Astrocyte of the hippocampus (primary cell): ENCODE results near the gene PNMT.
"Not testable (repeated sequence)": the region's sequence is repeated elsewhere in the genome, so short reads cannot be mapped to it uniquely, and the experiment has no call there.

ENCODE experiments used
- DNase-seq: peaks from one replicate; pipeline ENCODE4 v3.0.0; 2011; ENCODE audit warnings: low read depth, low spot score

The PNMT gene

DNA sequence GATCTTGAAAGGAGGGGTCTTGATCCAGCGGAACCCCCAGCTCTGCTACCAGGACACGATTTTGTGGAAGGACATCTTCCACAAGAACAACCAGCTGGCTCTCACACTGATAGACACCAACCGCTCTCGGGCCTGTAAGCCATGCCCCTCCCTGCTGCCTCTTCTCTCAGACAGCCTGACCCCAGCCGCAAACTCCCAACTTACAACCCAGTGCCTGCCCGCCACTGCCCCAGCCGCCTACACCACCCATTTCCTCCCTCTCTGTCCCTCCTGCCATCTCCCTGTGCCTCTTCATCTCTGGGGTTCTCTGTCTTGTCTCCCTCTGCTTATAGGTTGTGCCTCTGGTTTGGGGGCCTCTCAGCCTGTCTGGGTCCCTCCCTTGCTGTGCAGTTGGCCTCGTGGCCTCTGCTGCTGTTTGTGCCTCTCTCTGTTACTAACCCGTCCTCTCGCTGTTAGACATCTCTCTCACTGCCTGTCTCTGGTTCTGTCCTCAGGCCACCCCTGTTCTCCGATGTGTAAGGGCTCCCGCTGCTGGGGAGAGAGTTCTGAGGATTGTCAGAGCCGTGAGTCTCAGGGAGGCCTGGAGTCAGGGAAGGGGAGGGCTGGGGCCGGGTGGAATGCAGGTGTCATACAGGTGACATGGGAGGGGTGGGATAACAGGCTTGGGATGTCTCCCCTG, 41.2 kb downstream of the PNMT start:
- no peak for DNase-seq

DNA sequence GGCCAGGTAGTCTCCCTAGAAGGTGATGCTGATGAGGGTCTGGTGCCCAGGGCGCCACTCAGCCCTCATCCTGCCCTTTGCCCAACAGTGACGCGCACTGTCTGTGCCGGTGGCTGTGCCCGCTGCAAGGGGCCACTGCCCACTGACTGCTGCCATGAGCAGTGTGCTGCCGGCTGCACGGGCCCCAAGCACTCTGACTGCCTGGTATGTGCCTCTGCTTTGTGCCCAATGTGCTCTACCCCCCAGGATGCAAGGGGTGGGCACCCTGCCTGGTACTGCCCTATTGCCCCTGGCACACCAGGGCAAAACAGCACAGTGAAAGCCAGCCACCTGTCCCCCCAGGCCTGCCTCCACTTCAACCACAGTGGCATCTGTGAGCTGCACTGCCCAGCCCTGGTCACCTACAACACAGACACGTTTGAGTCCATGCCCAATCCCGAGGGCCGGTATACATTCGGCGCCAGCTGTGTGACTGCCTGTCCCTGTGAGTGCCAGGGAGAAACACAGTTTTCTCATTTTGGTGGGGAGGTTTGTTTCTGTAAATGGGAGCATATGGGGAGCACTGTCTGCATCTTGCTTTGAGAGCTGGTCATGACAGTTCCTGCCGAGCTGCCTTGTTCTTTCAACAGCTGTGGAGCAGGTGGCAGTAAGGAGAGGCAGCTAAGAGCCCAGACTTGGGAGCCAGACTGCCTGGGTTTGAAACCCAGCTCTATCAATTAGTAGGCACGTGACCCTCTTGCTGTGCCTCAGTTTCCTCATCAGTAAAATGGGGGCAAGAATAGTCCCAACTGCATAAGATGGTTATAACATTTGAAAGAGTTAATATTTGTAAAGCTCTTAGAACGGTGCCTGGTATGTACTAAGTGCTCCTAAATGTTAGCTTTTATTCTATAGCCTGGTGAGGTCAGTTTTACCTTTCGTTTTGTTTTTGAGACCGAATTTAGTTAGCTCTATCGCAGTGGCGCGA, 42.0 kb downstream of the PNMT start:
- no peak for DNase-seq

DNA sequence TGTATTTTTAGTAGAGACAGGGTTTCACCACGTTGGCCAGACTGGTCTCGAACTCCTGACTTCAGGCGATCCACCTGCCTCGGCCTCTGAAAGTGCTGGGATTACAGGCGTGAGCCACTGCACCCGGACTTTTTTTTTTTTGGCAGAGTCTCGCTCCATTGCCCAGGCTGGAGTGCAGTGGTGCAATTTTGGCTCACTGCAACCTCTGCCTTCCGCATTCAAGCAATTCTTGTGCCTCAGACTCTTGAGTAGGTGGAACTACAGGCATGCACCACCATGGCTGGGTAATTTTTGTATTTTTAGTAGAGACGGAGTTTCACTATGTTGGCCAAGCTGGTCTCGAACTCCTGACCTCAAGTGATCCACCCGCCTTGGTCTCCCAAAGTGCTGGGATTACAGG, 42.8 kb downstream of the PNMT start:
- DNase-seq, result not testable (repeated sequence)

DNA sequence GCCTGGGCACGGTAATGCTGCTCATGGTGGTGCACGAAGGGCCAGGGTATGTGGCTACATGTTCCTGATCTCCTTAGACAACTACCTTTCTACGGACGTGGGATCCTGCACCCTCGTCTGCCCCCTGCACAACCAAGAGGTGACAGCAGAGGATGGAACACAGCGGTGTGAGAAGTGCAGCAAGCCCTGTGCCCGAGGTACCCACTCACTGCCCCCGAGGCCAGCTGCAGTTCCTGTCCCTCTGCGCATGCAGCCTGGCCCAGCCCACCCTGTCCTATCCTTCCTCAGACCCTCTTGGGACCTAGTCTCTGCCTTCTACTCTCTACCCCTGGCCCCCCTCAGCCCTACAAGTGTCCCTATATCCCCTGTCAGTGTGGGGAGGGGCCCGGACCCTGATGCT, 43.6 kb downstream of the PNMT start:
- no peak for DNase-seq

DNA sequence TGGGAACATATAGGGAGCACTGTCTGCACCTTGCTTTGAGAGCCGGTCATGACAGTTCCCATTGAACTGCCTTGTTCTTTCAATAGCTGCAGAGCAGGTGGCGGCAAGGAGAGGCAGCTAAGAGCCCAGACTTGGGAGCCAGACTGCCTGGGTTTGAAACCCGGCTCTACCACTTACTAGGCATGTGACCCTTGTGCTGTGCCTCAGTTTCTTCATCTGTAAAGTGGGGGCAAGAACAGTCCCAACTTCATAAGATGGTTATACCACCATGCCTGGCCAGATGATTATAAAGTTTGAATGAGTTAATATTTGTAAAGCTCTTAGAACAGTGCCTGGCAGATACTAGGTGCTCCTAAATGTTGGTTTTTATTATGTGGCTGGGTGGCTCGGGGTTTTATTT, 46.0 kb downstream of the PNMT start:
- DNase-seq, result no peak

DNA sequence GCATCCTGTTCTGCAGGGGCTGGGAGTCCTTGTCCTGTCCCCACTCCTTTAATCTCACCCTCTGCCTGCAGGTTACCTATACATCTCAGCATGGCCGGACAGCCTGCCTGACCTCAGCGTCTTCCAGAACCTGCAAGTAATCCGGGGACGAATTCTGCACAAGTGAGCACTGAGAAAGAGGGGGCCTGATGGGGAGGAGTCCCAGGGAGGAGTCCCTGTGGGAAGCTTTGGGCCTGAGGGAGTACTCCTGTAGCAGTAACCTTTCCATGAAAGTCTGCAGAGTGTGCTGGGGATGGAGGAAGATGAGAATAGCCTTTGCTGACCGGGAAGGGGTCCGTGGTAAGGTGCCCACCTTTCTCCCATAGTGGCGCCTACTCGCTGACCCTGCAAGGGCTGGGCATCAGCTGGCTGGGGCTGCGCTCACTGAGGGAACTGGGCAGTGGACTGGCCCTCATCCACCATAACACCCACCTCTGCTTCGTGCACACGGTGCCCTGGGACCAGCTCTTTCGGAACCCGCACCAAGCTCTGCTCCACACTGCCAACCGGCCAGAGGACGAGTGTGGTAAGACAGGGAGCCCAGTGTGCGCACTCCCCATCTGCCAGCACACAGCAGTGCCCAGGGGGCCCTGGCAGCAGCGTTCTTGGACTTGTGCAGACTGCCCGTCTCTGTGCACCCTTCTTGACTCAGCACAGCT, 47.3 kb downstream of the PNMT start:
- DNase-seq, result no peak

DNA sequence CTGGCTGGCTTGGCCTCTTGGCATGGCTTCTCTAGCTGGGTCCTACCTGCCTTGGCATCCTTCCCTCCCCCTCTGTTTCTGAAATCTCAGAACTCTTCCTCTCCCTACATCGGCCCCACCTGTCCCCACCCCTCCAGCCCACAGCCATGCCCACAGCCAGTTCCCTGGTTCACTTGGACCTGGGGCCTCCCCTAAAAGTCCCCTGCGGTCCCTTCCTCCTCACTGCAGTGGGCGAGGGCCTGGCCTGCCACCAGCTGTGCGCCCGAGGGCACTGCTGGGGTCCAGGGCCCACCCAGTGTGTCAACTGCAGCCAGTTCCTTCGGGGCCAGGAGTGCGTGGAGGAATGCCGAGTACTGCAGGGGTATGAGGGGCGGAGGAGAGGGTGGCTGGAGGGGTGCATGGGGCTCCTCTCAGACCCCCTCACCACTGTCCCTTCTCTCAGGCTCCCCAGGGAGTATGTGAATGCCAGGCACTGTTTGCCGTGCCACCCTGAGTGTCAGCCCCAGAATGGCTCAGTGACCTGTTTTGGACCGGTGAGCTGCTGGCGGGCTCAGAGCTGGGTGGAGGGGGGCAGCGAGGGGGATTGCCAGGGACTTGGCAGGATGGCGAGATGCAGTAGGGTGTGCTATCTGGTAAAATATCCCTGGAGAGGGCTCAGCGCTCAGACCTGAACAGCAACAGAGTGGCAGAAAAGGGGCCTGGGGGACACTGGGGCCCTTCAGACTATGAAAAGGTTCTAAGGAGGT, 48.0 kb downstream of the PNMT start:
- no peak for DNase-seq

DNA sequence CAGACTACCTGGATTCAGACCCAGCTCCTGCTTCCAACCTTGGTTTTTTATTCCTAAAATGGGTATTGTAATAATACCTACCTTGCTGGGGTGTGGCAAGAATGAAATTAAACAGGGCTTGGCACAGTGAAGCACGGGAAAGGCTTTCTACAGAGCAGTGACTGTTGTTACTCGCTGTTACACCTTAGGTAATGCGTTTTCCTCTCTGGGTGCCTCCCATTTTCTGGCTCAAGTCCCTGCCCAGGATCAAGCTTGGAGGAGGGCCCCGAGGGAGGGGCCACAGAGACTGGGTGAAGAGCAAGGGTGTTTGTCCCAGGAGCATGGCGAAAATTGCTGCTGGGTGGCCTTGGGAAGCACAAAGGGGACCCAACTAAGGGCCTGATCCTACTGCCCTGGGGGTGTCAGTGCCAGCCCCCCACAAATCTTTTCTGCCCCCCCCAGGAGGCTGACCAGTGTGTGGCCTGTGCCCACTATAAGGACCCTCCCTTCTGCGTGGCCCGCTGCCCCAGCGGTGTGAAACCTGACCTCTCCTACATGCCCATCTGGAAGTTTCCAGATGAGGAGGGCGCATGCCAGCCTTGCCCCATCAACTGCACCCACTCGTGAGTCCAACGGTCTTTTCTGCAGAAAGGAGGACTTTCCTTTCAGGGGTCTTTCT, 48.8 kb downstream of the PNMT start:
- no peak for DNase-seq

DNA sequence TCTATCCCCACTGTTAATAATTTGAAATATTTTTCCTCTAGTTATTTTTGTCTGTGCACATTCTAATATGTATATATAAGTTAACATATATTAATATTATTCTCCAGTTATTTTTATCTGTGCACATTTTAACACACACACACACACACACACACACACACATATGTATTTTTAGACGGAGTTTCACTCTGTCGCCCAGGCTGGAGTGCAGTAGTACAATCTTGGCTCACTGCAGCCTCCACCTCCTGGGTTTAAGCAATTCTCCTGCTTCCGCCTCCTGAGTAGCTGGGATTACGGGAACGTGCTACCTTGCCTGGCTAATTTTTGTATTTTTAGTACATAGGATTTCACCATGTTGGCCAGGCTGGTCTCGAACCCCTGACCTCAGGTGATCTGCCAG, 49.4 kb downstream of the PNMT start:
- DNase-seq, result no peak

DNA sequence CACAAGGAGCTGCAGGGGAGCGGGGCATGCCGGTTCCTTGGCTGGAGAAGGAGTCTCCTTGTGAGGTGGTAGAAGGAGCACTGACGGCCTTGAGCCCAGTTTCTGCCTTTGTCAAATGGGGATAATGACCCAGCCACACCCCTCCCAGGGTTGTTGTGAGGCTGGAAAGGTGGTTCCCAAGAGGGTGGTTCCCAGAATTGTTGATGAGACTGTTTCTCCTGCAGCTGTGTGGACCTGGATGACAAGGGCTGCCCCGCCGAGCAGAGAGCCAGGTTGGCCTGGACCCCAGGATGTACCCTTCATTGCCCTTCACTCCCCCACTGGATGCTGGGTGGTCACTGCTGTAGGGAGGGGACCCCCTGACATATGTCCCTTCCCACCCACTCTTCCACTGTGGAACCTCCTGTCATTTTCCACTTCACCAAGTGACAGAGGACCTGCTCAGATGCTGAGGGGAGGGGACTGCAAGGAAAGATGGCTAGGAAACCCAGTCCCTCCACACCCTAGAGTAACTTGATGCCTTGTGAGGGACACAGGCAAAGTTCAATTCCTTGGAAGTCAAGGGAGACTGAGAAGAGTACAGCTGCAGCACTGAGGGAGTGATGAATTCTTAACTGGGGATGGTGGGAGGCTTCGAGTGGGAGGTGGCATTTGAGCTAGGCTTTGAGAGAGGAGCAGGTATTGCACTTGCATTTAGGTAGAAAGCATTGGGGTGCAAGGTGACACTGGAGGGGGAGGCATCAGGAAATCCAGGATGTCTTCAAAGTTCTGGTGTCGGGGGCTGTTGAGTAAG, 51.5 kb downstream of the PNMT start:
- DNase-seq, result no peak
